HepG2 (cell line): ENCODE measurements around the gene EPS8. TPM values are rescaled to one million over a fixed set of nuclear protein-coding genes. Genes with fewer than 3 reads are reported as not detected.

Source experiments
- ATAC-seq: fragments of 200-7000 bp; cut with Tn5 transposase; 3 replicates; pipeline ENCODE4 v1.9.1; 2020; ENCODE audit warnings: mild to moderate bottlenecking, moderate library complexity
- BruUV-seq: library from RNA; stranded (reverse); fragments of 400-500 nt; replicated peaks from 2 replicates; lab custom pipeline; 2021; lab: Mats Ljungman, UMichigan
- CTCF ChIA-PET: fragments of 300-600 bp; formaldehyde crosslinking; extraction: SDS; loops from one replicate; lab custom pipeline; 2021; ENCODE audit warnings: low total read pairs, inconsistent platforms, low intra/inter-chr PET ratio; lab: Yijun Ruan, JAX
- POLR2A ChIA-PET: fragments of 350-600 bp; sonication (Branson Sonifier 250); formaldehyde crosslinking; loops from one replicate; lab custom pipeline; 2020; ENCODE audit warnings: antibody characterized with exemption, inconsistent platforms; lab: Yijun Ruan, JAX
- DNase-seq: peaks from one replicate; pipeline ENCODE4 v3.0.0-alpha.2; 2015; ENCODE audit warnings: low spot score
- FAIRE-seq: peaks from 3 replicates; lab custom pipeline; 2011; peaks lifted over from hg19 to GRCh38; lab: Jason Lieb, UNC
- H2AFZ ChIP-seq: one replicate; pipeline ENCODE4 v1.6.1; 2011; ENCODE audit warnings: low read length, inconsistent platforms
- H3K27ac ChIP-seq: fragments of 300-600 bp; 3 replicates; pipeline ENCODE4 v1.8.0; 2011; ENCODE audit warnings: mixed run types, mild to moderate bottlenecking, mixed read lengths, low read length, inconsistent platforms; ENCODE audit not compliant: insufficient read depth; ENCODE audit errors: extremely low read length
- H3K27me3 ChIP-seq, 2 experiments: fragments of 200-600 bp in 1 of 2; 2 replicates in 1 of 2; 3 replicates in 1 of 2; pipeline versions ENCODE4 v1.6.0 to v1.8.0; 2011; ENCODE audit warnings: low read length in 2 of 2, mild to moderate bottlenecking in 2 of 2, moderate library complexity in 2 of 2, inconsistent platforms in 1 of 2; ENCODE audit not compliant: insufficient read depth in 2 of 2, control insufficient read depth in 1 of 2
- H3K36me3 ChIP-seq, 2 experiments: fragments of 200-600 bp in 1 of 2; replicated peaks in 1 of 2; 2 replicates in 1 of 2; 3 replicates in 1 of 2; pipeline versions ENCODE4 v1.5.1 to v1.8.0; 2011; ENCODE audit warnings: low read length in 2 of 2, inconsistent platforms in 1 of 2; ENCODE audit not compliant: insufficient read depth in 2 of 2, control insufficient read depth in 1 of 2
- H3K4me1 ChIP-seq: 2 replicates; pipeline ENCODE4 v1.5.1; 2012; ENCODE audit warnings: low read length, inconsistent platforms; ENCODE audit not compliant: insufficient read depth
- H3K4me2 ChIP-seq: 2 replicates; pipeline ENCODE4 v1.6.0; 2011; ENCODE audit warnings: low read depth, low read length, inconsistent platforms
- H3K4me3 ChIP-seq, 3 experiments: fragments of 200-600 bp in 1 of 3; sonication (generic), shearing (Covaris generic) in 1 of 3; replicated peaks in 1 of 3; 2 replicates each; pipeline ENCODE4 v1.5.1; 2011 to 2016; ENCODE audit warnings: low read length in 3 of 3, inconsistent platforms in 2 of 3, low read depth in 2 of 3, mild to moderate bottlenecking in 2 of 3, control low read depth in 1 of 3, mixed read lengths in 1 of 3; ENCODE audit not compliant: insufficient read depth in 1 of 3
- H3K79me2 ChIP-seq: one replicate; pipeline ENCODE4 v1.6.1; 2011; ENCODE audit warnings: low read length, inconsistent platforms; ENCODE audit not compliant: insufficient read depth
- H3K9ac ChIP-seq: 2 replicates; pipeline ENCODE4 v1.6.0; 2011; ENCODE audit warnings: mild to moderate bottlenecking, low read depth, low read length, inconsistent platforms; ENCODE audit not compliant: insufficient read depth
- H3K9me3 ChIP-seq: 2 replicates; pipeline ENCODE4 v1.5.1; 2012; ENCODE audit warnings: mild to moderate bottlenecking, low read length
- H4K20me1 ChIP-seq: 2 replicates; pipeline ENCODE4 v1.6.0; 2011; ENCODE audit warnings: inconsistent platforms, mild to moderate bottlenecking, low read length, moderate library complexity; ENCODE audit not compliant: insufficient read depth
- ARID3A ChIP-seq: IDR thresholded peaks from 2 replicates; pipeline ENCODE4 v1.6.1; 2012; ENCODE audit warnings: low read depth, low read length, improper control_type of control experiment
- ATF2 ChIP-seq: sonication (generic); formaldehyde crosslinking; IDR thresholded peaks from 2 replicates; pipeline ENCODE4 v1.4.0; 2020; ENCODE audit warnings: missing genetic modification reagents
- NCOA2 ChIP-seq: sonication (generic); formaldehyde crosslinking; IDR thresholded peaks from 2 replicates; pipeline ENCODE4 v1.8.0; 2022; ENCODE audit warnings: inconsistent platforms
- ZBTB21 ChIP-seq: sonication (generic); formaldehyde crosslinking; IDR thresholded peaks from 2 replicates; pipeline ENCODE4 v1.4.0; 2020; ENCODE audit warnings: missing genetic modification reagents
- ZBTB40 ChIP-seq, 2 experiments: fragments of 450-650 bp in 1 of 2; sonication (generic) in 1 of 2; formaldehyde crosslinking in 1 of 2; IDR thresholded peaks; 2 replicates each; pipeline versions ENCODE4 v1.6.1 to v1.8.0; 2016 to 2022; ENCODE audit warnings: antibody characterized with exemption in 1 of 2, mild to moderate bottlenecking in 1 of 2, missing genetic modification reagents in 1 of 2
- ZBTB7B ChIP-seq: sonication (generic); formaldehyde crosslinking; IDR thresholded peaks from 2 replicates; pipeline ENCODE4 v1.4.0; 2020; ENCODE audit warnings: missing genetic modification reagents
- ZFY ChIP-seq: sonication (generic); formaldehyde crosslinking; IDR thresholded peaks from 2 replicates; pipeline ENCODE4 v1.4.0; 2020; ENCODE audit warnings: missing genetic modification reagents
- ZMYM4 ChIP-seq: sonication (generic); formaldehyde crosslinking; IDR thresholded peaks from 2 replicates; pipeline ENCODE4 v1.8.1; 2023; ENCODE audit warnings: mild to moderate bottlenecking, missing genetic modification reagents
- ZNF598 ChIP-seq: sonication (generic); formaldehyde crosslinking; IDR thresholded peaks from 2 replicates; pipeline ENCODE4 v1.5.1; 2020; ENCODE audit warnings: mild to moderate bottlenecking, missing genetic modification reagents, borderline replicate concordance
- ZNF607 ChIP-seq: sonication (generic); formaldehyde crosslinking; IDR thresholded peaks from 2 replicates; pipeline ENCODE4 v1.5.1; 2020; ENCODE audit warnings: missing genetic modification reagents, mild to moderate bottlenecking, borderline replicate concordance
- ZNF766 ChIP-seq: sonication (generic); formaldehyde crosslinking; IDR thresholded peaks from 2 replicates; pipeline ENCODE4 v1.5.0; 2020; ENCODE audit warnings: missing genetic modification reagents, borderline replicate concordance
- WGBS: methylation state at CpG from one replicate; pipeline ENCODE4 v1.1.6; 2017; ENCODE audit warnings: low lambda C conversion rate; 5-methylcytosine and 5-hydroxymethylcytosine counted together
- in situ Hi-C: cut with HindIII; loops from 2 replicates; pipeline ENCODE4 v1.10.0; 2017; ENCODE audit warnings: low pct_unique_long_range_greater_than_20kb; ENCODE audit not compliant: extremely low pct_ligation_motif_present
- intact Hi-C: fragments of 100-400 bp; cut with micrococcal nuclease; formaldehyde crosslinking; loops from one replicate; pipeline ENCODE4 v1.10.0; 2022; ENCODE audit not compliant: unreplicated experiment
- polyA plus RNA-seq, 8 experiments: library from polyadenylated mRNA; depleted of rRNA in 3 of 8; stranded (reverse) in 7 of 8; unstranded in 1 of 8; fragments of >200 nt; fragmentation: Illumina TruSeq in 4 of 8; extraction: Trizol in 4 of 8; gene quantifications; 2 replicates each; pipeline versions ENCODE4 v1.2.1 to v1.2.3, GENCODE V29; 2011 to 2016; ENCODE audit warnings: low read depth in 4 of 8, missing spikeins in 1 of 8, mixed read lengths in 1 of 8; ENCODE audit not compliant: insufficient read depth in 1 of 8
- total RNA-seq, 5 experiments: library from RNA; depleted of rRNA; stranded (reverse); fragments of >200 nt; fragmentation: Illumina TruSeq; extraction: Trizol; gene quantifications; 2 replicates each; pipeline ENCODE4 v1.2.3, GENCODE V29; 2016; ENCODE audit warnings: low read depth in 1 of 5

The EPS8 gene
- total and polyA plus RNA-seq, 2 of the 13 experiments (the other 11 are each of a cell fraction or from before 2014, with no cell fraction given) = 37.1 to 43.4 TPM

DNA sequence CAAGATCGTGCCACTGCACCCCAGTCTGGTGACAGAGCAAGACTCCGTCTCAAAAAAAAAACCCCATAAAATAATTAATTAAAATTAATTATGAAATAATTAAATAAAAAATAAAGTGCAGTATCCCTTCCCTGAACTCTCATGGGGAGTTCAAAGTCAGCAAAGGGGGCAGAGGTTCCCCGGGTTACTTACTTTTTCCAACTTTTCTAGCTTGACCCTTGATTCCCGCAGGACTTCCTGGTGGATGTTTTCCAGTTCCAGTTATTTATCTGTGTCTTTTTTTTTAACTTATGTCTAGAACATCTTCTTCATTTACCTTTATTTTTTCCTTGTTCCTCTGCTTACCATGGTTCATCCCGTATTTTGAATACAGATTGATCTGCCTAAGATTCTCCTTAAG is 197.4 kb downstream of the EPS8 start:
- H3K4me2 ChIP-seq = no peak overlapping the region
- 94% methylated on average over 5 of the region's 5 CpGs for WGBS
- H3K27ac ChIP-seq = no peak overlapping the region
- CTCF ChIA-PET = interaction anchor here (6.0 kb wide), 1 partner anchor 264 kb away, joined by 84 read pairs; no protein-coding TSS in a partner anchor
- no peak overlapping the region for H2AFZ ChIP-seq
- H3K4me3 ChIP-seq = no peak overlapping the region
- no peaks in the 10 kb centered on the region; a peak in 1 of 5 replicates for H3K27me3 ChIP-seq
- no TSS peak for BruUV-seq
- FAIRE-seq = no peak
- no peak overlapping the region for H3K9ac ChIP-seq
- ATAC-seq = no peak
- in situ Hi-C loops = no loop called here
- H4K20me1 ChIP-seq = no peaks in the 10 kb centered on the region
- TF ChIP-seq ZMYM4 (CRISPR knock-in tag) (no peak), ZFY (CRISPR knock-in tag) (no peak), ARID3A (no peak), ZBTB21 (CRISPR knock-in tag) (no peak), ZBTB40 (IDR thresholded peaks at IDR 0.05) (no peak), ZBTB40 (CRISPR knock-in tag; IDR thresholded peaks at IDR 0.05) (no peak), ZNF607 (CRISPR knock-in tag) (no peak), ZNF766 (CRISPR knock-in tag) (no peak), ATF2 (CRISPR knock-in tag) (no peak), ZNF598 (CRISPR knock-in tag) (no peak), NCOA2 (no peak), ZBTB7B (CRISPR knock-in tag) (no peak)
- TF ChIP-seq, all 625 proteins: peak for 0
- H3K79me2 ChIP-seq = no peaks in the 10 kb centered on the region
- intact Hi-C loops = loop anchor here (2.0 to 5.0 kb wide), 4 partner anchors 35 to 189 kb away; no protein-coding TSS in a partner anchor
- H3K4me1 ChIP-seq = peaks cover 35% of the 10 kb centered on the region
- no peaks in the 10 kb centered on the region for H3K36me3 ChIP-seq
- no peaks in the 10 kb centered on the region for H3K9me3 ChIP-seq
- POLR2A ChIA-PET = interaction anchor here (2.8 kb wide), 1 partner anchor 198 kb away, joined by 5 read pairs; the partner anchor contains the start of gene EPS8
- no peak for DNase-seq
